HepG2 (cell line): ENCODE measurements around the gene LENEP. TPM values are rescaled to one million over a fixed set of nuclear protein-coding genes. Genes with fewer than 3 reads are reported as not detected.

Experiments
- ATAC-seq: fragments of 200-7000 bp; cut with Tn5 transposase; 3 replicates; pipeline ENCODE4 v1.9.1; 2020; ENCODE audit warnings: mild to moderate bottlenecking, moderate library complexity
- BruUV-seq: library from RNA; stranded (reverse); fragments of 400-500 nt; replicated peaks from 2 replicates; lab custom pipeline; 2021; lab: Mats Ljungman, UMichigan
- CTCF ChIA-PET: fragments of 300-600 bp; formaldehyde crosslinking; extraction: SDS; loops from one replicate; lab custom pipeline; 2021; ENCODE audit warnings: low total read pairs, inconsistent platforms, low intra/inter-chr PET ratio; lab: Yijun Ruan, JAX
- POLR2A ChIA-PET: fragments of 350-600 bp; sonication (Branson Sonifier 250); formaldehyde crosslinking; loops from one replicate; lab custom pipeline; 2020; ENCODE audit warnings: antibody characterized with exemption, inconsistent platforms; lab: Yijun Ruan, JAX
- DNase-seq: peaks from one replicate; pipeline ENCODE4 v3.0.0-alpha.2; 2015; ENCODE audit warnings: low spot score
- FAIRE-seq: peaks from 3 replicates; lab custom pipeline; 2011; peaks lifted over from hg19 to GRCh38; lab: Jason Lieb, UNC
- H2AFZ ChIP-seq: one replicate; pipeline ENCODE4 v1.6.1; 2011; ENCODE audit warnings: low read length, inconsistent platforms
- H3K27ac ChIP-seq: fragments of 300-600 bp; 3 replicates; pipeline ENCODE4 v1.8.0; 2011; ENCODE audit warnings: mixed run types, mild to moderate bottlenecking, mixed read lengths, low read length, inconsistent platforms; ENCODE audit not compliant: insufficient read depth; ENCODE audit errors: extremely low read length
- H3K27me3 ChIP-seq, 2 experiments: fragments of 200-600 bp in 1 of 2; 2 replicates in 1 of 2; 3 replicates in 1 of 2; pipeline versions ENCODE4 v1.6.0 to v1.8.0; 2011; ENCODE audit warnings: low read length in 2 of 2, mild to moderate bottlenecking in 2 of 2, moderate library complexity in 2 of 2, inconsistent platforms in 1 of 2; ENCODE audit not compliant: insufficient read depth in 2 of 2, control insufficient read depth in 1 of 2
- H3K36me3 ChIP-seq, 2 experiments: fragments of 200-600 bp in 1 of 2; replicated peaks in 1 of 2; 2 replicates in 1 of 2; 3 replicates in 1 of 2; pipeline versions ENCODE4 v1.5.1 to v1.8.0; 2011; ENCODE audit warnings: low read length in 2 of 2, inconsistent platforms in 1 of 2; ENCODE audit not compliant: insufficient read depth in 2 of 2, control insufficient read depth in 1 of 2
- H3K4me1 ChIP-seq: 2 replicates; pipeline ENCODE4 v1.5.1; 2012; ENCODE audit warnings: low read length, inconsistent platforms; ENCODE audit not compliant: insufficient read depth
- H3K4me2 ChIP-seq: 2 replicates; pipeline ENCODE4 v1.6.0; 2011; ENCODE audit warnings: low read depth, low read length, inconsistent platforms
- H3K4me3 ChIP-seq, 3 experiments: fragments of 200-600 bp in 1 of 3; sonication (generic), shearing (Covaris generic) in 1 of 3; replicated peaks in 1 of 3; 2 replicates each; pipeline ENCODE4 v1.5.1; 2011 to 2016; ENCODE audit warnings: low read length in 3 of 3, inconsistent platforms in 2 of 3, low read depth in 2 of 3, mild to moderate bottlenecking in 2 of 3, control low read depth in 1 of 3, mixed read lengths in 1 of 3; ENCODE audit not compliant: insufficient read depth in 1 of 3
- H3K79me2 ChIP-seq: one replicate; pipeline ENCODE4 v1.6.1; 2011; ENCODE audit warnings: low read length, inconsistent platforms; ENCODE audit not compliant: insufficient read depth
- H3K9ac ChIP-seq: 2 replicates; pipeline ENCODE4 v1.6.0; 2011; ENCODE audit warnings: mild to moderate bottlenecking, low read depth, low read length, inconsistent platforms; ENCODE audit not compliant: insufficient read depth
- H3K9me3 ChIP-seq: 2 replicates; pipeline ENCODE4 v1.5.1; 2012; ENCODE audit warnings: mild to moderate bottlenecking, low read length
- H4K20me1 ChIP-seq: 2 replicates; pipeline ENCODE4 v1.6.0; 2011; ENCODE audit warnings: inconsistent platforms, mild to moderate bottlenecking, low read length, moderate library complexity; ENCODE audit not compliant: insufficient read depth
- ARID3A ChIP-seq: IDR thresholded peaks from 2 replicates; pipeline ENCODE4 v1.6.1; 2012; ENCODE audit warnings: low read depth, low read length, improper control_type of control experiment
- CEBPG ChIP-seq: IDR thresholded peaks from 2 replicates; pipeline ENCODE4 v1.6.1; 2016
- CENPX ChIP-seq: sonication (generic); formaldehyde crosslinking; IDR thresholded peaks from 2 replicates; pipeline ENCODE4 v1.9.0; 2021; ENCODE audit warnings: mild to moderate bottlenecking, missing genetic modification reagents, moderate library complexity
- KLF11 ChIP-seq: IDR thresholded peaks from 2 replicates; pipeline ENCODE4 v1.6.1; 2016; ENCODE audit warnings: missing compliant biosample characterization
- PATZ1 ChIP-seq: sonication (generic); formaldehyde crosslinking; IDR thresholded peaks from 2 replicates; pipeline ENCODE4 v1.4.0; 2020; ENCODE audit warnings: missing genetic modification reagents
- PPARG ChIP-seq: conservative IDR thresholded peaks from 2 replicates; pipeline ENCODE4 v1.6.1; 2016; ENCODE audit warnings: missing biosample characterization, missing genetic modification reagents
- THRA ChIP-seq: sonication (generic); formaldehyde crosslinking; IDR thresholded peaks from 2 replicates; pipeline ENCODE4 v1.4.0; 2020; ENCODE audit warnings: missing genetic modification reagents, borderline replicate concordance
- ZKSCAN1 ChIP-seq: fragments of 150-350 bp; IDR thresholded peaks from 2 replicates; pipeline ENCODE4 v1.6.1; 2014; ENCODE audit warnings: low read length
- ZNF263 ChIP-seq: sonication (generic); formaldehyde crosslinking; IDR thresholded peaks from 2 replicates; pipeline ENCODE4 v1.4.0; 2020; ENCODE audit warnings: missing genetic modification reagents
- ZNF724P ChIP-seq: sonication (generic); formaldehyde crosslinking; IDR thresholded peaks from 2 replicates; pipeline ENCODE4 v1.8.0; 2022; ENCODE audit warnings: missing genetic modification reagents, borderline replicate concordance
- WGBS: methylation state at CpG from one replicate; pipeline ENCODE4 v1.1.6; 2017; ENCODE audit warnings: low lambda C conversion rate; 5-methylcytosine and 5-hydroxymethylcytosine counted together
- in situ Hi-C: cut with HindIII; loops from 2 replicates; pipeline ENCODE4 v1.10.0; 2017; ENCODE audit warnings: low pct_unique_long_range_greater_than_20kb; ENCODE audit not compliant: extremely low pct_ligation_motif_present
- intact Hi-C: fragments of 100-400 bp; cut with micrococcal nuclease; formaldehyde crosslinking; loops from one replicate; pipeline ENCODE4 v1.10.0; 2022; ENCODE audit not compliant: unreplicated experiment
- polyA plus RNA-seq, 8 experiments: library from polyadenylated mRNA; depleted of rRNA in 3 of 8; stranded (reverse) in 7 of 8; unstranded in 1 of 8; fragments of >200 nt; fragmentation: Illumina TruSeq in 4 of 8; extraction: Trizol in 4 of 8; gene quantifications; 2 replicates each; pipeline versions ENCODE4 v1.2.1 to v1.2.3, GENCODE V29; 2011 to 2016; ENCODE audit warnings: low read depth in 4 of 8, missing spikeins in 1 of 8, mixed read lengths in 1 of 8; ENCODE audit not compliant: insufficient read depth in 1 of 8
- total RNA-seq, 5 experiments: library from RNA; depleted of rRNA; stranded (reverse); fragments of >200 nt; fragmentation: Illumina TruSeq; extraction: Trizol; gene quantifications; 2 replicates each; pipeline ENCODE4 v1.2.3, GENCODE V29; 2016; ENCODE audit warnings: low read depth in 1 of 5
- TF ChIP-seq, protein P1 (sequence below): sonication (generic); formaldehyde crosslinking; conservative IDR thresholded peaks from 2 replicates; pipeline ENCODE4 v1.8.0; 2022; ENCODE audit warnings: missing genetic modification reagents
- TF ChIP-seq, protein P2 (sequence below): IDR thresholded peaks from 2 replicates; pipeline ENCODE4 v1.6.1; 2016; ENCODE audit warnings: missing compliant biosample characterization, missing genetic modification reagents, borderline replicate concordance

Gene LENEP
- total and polyA plus RNA-seq, 2 of the 13 experiments (the other 11 are each of a cell fraction or from before 2014, with no cell fraction given), result 0.29 TPM; not detected in 1

DNA sequence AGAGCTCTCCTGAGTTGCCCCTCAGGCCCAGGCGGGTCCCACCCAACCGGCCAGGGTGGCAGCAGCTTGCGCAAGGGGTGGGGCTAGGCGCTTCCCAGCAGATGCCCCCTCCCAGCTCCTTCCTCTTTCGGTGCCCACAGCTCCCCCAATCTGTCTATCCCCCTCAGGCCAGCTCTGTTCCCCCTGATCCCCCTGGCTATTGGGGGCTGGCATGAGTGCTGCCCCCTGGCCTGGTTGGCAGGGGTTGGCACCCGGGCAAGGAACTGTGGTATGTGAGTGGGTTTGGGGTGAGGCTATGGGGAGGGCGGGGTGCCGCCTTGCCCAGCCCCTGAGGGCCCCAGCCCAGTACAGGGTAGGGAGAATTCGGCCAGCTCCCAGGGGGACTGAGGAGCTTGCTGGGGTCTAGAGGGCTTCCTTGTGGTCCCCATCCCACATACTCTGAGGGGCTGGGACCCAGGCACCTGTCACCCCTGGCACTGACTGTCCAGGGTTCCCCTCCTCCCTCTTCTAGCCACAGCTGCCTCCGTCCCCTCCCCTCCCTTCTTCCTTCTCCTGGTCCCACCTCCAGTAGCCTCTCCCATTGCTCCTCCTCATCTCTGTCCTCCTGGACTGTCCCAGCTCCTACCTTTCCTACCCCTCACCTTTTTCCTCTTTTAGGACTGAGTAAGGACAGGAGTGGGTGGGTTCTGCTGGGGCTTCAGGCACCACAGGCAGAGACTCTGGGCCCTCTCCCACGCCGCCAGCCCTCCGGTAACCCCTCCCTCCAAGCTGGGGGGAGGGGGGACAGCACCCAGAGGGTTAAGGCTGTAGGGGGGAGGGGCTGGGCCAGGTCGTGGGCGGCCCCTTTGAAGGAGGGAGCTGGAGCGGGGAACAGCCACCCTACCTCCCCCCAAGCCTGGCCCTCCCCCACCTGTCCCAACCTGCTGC, 14.9 kb downstream of the LENEP start:
- Histone ChIP-seq H3K9ac (peak overlapping the region; percentile 10; the same call in 1 of the 2 replicates), H3K4me2 (no peak overlapping the region), H2AFZ (no peak overlapping the region), H3K27ac (peak overlapping the region; percentile 30), H3K27me3 (no peaks in the 10 kb centered on the region), H3K79me2 (peaks cover 41% of the 10 kb centered on the region), H3K36me3 (peaks cover 3 to 16% of the 10 kb centered on the region in 2 experiments; a peak in 3 of 5 replicates), H3K9me3 (no peaks in the 10 kb centered on the region), H3K4me3 (no peak overlapping the region; a peak in 1 of 6 replicates), H4K20me1 (peaks cover 10% of the 10 kb centered on the region; the same call in 1 of the 2 replicates), H3K4me1 (peaks cover 93% of the 10 kb centered on the region)
- no peak for ATAC-seq
- no peak for FAIRE-seq
- ChIA-PET POLR2A (interaction anchor here (0.8 to 0.9 kb wide), 2 partner anchors 9 kb away, joined by 3 read pairs; no protein-coding TSS in a partner anchor), CTCF (no interaction called here)
- in situ Hi-C loops, result no loop called here
- intact Hi-C loops, result no loop called here
- DNase-seq, result no peak
- WGBS, result 91% methylated on average over 4 of the region's 16 CpGs
- BruUV-seq, result no TSS peak
- no peak for TF ChIP-seq ZNF263 (CRISPR knock-in tag)
- no peak for TF ChIP-seq PPARG
- TF ChIP-seq, protein P1, sequence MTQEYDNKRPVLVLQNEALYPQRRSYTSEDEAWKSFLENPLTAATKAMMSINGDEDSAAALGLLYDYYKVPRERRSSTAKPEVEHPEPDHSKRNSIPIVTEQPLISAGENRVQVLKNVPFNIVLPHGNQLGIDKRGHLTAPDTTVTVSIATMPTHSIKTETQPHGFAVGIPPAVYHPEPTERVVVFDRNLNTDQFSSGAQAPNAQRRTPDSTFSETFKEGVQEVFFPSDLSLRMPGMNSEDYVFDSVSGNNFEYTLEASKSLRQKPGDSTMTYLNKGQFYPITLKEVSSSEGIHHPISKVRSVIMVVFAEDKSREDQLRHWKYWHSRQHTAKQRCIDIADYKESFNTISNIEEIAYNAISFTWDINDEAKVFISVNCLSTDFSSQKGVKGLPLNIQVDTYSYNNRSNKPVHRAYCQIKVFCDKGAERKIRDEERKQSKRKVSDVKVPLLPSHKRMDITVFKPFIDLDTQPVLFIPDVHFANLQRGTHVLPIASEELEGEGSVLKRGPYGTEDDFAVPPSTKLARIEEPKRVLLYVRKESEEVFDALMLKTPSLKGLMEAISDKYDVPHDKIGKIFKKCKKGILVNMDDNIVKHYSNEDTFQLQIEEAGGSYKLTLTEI (CRISPR knock-in tag), result no peak
- TF ChIP-seq, protein P2, sequence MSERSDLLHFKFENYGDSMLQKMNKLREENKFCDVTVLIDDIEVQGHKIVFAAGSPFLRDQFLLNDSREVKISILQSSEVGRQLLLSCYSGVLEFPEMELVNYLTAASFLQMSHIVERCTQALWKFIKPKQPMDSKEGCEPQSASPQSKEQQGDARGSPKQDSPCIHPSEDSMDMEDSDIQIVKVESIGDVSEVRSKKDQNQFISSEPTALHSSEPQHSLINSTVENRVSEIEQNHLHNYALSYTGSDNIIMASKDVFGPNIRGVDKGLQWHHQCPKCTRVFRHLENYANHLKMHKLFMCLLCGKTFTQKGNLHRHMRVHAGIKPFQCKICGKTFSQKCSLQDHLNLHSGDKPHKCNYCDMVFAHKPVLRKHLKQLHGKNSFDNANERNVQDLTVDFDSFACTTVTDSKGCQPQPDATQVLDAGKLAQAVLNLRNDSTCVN (CRISPR knock-in tag), result no peak
- TF ChIP-seq ARID3A, result no peak
- TF ChIP-seq KLF11, result no peak
- TF ChIP-seq CEBPG (CRISPR knock-in tag), result no peak
- TF ChIP-seq ZNF724P (CRISPR knock-in tag), result no peak
- TF ChIP-seq CENPX (CRISPR knock-in tag), result no peak
- TF ChIP-seq ZKSCAN1, result no peak
- peak; percentile 25; the same call in 1 of the 2 replicates for TF ChIP-seq PATZ1 (CRISPR knock-in tag)
- no peak for TF ChIP-seq THRA (CRISPR knock-in tag)
